ENCODE measurements around the gene DPEP1.
"Not testable (repeated sequence)": the region's sequence is repeated elsewhere in the genome, so short reads cannot be mapped to it uniquely, and the experiment has no call there.

DPEP1 gene

DNA sequence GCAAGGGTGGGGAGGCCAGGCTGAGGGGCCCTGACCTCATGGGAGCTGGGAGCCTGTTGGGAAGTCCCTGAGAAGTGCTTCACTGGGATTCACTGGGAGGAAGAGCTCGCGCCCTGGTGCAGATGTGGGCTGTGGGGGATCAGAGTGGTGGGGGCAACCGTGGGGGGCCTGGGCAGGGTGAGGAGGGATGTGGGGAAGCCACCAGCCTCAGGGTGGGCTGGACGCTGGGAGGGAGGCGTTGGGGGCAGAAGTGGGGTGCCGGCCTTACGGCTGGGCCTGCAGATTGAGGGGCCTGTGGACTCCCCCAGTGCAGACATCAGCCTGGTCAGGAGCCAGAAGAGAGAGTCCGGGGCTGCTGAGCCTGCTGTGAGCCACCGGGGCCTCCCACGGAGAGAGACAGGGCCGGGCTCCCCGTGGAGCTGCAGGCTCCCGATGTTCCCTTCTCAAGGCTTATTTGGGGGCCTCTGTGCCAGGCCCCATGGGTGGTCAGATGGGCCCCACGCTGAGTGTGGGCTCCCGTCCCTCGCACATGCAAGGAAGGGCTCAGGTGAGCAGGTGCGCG, 7.8 kb downstream of the DPEP1 start:
- no peak for DNase-seq

DNA sequence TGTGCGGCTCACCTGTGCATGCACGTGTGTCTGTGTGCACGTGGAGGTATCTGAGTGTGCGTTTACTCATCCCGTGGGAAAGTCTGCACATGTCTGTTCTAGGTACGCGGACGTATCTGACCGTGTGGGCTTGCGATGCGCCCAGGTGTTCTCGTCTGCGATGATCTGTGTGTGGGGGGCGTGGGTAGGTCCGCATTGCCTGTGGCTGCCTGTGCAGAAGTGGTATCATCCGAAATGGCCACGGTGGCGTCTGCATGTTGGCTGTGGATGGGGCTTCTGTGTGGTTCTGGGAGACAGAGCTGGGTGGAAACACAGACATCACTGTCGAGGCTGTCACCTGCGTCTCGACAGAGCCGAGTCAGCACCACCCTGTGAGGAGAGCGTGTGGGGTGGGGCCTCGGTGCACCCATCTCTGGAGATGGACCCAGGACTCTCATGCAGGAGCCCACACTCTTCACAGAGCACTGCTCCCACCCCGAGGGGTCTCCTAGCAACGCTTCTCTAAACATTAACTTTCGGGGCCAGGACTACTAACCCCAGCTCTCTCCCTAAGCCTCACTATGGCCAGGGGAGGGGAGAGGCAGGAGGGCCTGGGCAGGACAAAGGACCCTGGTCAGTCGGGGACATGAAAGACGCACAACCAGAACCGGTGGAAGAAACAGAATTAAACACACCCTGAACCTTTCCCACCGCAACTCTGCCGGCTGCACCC, 8.4 kb downstream of the DPEP1 start:
- no peak for DNase-seq

DNA sequence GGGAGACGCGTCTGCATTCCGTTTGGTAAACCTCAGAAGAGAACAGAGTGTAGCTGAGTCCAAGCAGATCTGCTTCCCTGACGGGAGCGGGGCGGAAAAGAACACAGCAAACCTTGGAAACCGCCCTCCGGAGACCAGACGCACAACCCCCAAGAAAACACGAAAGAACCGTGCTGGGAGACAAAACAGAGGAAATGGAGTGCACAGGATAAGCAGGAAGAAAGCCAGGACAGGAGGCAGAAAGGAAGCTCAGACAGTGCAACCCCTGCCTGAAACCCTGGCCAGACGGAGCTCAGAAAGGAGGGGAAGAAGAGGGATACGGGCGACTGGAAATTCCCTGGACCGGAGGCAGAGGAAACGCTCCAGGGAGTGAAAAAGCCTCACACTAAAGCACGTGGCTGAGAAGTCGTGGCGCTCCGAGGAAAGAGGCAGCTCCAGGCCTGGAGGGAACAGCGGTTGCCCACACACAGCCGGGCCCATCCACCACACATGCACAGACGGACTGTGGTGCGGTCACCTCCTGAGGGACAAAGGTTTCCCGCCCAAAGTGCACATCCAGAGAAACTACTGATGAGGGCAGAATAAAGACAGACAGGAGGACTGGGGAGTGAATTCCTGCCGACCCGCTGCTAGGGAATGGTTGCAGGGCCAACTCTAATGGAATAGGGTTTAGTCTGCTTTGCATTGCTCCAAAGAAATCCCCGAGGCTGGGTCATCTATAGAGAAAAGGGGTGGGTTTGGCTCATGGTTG, 10.2 kb downstream of the DPEP1 start:
- DNase-seq, result no peak

DNA sequence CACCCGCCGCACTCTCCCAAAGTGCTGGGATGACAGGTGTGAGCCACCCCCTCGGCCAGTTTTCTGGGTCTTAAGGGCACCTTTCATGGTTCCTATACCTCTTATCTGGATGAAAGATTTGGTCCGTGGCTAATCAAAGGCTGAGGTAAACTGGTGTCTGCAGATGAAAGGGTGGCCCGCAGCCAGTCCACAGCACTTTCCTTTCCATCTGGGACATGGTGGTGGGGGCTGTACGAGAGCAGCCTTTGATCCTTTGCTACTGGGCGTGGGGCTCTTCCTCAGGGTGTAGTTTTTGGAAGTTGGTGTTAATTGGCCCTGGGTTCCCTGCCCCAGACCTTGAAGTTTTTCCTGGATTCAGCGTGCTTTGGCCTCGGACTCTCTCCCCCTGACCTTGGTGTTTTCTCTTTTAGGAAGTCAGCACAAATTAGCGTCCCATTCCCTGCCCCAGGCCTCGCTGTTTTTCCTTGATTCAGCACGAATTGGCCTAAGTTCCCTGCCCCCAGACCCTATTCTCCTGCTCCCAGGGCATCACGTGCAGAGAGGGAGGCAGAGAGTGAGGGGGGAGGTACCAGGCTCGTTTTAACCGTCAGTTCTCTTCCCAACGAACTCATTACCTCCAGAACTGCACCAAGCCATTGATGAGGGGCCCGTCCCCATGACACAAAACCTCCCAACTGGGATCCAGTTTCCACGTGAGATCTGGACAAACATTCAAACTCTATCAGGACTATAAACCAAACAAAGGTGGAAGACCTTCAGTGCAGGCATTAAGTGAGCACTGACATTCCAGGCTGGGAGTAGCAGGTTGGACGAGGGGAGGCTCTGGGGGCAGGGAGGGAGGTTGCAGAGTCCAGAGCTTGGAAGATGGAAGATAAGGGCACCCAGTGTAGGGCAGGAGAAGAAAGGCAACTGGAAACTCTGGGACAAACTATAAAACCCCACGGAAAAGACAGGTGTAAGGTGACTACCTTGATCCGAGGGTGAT, 11.6 kb downstream of the DPEP1 start:
- DNase-seq, result no peak

DNA sequence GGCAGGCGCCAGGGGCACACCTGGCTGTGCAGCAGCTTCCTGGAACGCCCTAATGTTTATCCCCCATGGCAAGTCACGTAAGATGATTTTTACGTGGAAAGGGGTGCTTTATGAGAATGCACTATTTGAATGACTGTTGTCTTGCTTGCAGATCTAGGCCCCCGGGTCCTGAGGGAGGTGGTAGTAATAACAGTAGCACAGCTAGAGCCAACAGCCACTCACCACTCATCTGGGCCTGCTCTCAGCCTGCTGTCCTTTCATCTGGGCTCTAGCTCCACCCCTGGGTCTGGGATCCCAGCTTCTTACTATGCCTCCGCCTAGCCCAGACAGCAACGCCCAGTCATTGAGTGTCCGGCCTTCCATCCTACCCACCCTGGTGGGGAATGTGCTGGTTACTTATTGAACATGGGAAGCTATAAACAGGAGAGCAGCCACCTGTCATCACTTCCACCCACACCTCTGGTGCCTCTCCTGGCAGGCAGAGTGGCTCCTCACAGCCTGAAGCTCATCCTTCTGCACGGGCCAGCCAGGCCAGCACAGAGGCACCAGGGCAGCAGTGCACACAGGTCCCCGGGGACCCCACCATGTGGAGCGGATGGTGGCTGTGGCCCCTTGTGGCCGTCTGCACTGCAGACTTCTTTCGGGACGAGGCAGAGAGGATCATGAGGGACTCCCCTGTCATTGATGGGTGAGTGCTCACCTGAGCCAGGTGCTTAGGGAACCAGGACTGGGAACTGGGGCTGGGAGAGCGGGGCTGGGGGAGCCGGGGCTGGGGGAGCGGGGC, 16.6 kb downstream of the DPEP1 start:
- no peak for DNase-seq

DNA sequence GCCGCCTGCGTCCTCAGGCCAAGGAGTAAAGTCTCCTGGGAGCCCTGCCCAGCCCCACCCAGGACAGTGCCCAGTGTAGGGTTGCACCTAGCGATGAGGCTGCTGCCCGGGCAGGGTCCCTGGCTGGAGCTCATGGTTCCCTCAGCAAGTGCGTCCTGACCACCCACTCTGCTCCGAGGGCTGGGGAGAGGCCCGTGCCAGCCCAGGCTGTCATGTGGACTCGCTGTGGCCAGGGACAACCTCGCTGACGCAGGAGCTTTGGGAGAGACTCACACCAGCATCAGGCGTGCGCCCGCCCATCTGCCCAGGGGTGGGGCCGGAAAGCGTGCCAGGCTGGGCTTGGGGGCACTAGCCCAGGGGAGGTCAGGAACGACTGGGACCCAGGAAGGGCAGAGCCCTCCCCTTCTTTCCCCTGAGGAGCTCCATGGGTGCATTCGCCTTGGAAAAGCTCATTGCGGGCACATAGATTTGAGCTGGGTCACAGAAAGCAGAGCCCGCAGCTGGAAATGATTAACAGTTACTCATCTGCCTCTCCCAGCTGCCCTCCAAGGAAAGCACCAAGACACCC, 19.7 kb downstream of the DPEP1 start:
- DNase-seq, result peak; percentile 24

DNA sequence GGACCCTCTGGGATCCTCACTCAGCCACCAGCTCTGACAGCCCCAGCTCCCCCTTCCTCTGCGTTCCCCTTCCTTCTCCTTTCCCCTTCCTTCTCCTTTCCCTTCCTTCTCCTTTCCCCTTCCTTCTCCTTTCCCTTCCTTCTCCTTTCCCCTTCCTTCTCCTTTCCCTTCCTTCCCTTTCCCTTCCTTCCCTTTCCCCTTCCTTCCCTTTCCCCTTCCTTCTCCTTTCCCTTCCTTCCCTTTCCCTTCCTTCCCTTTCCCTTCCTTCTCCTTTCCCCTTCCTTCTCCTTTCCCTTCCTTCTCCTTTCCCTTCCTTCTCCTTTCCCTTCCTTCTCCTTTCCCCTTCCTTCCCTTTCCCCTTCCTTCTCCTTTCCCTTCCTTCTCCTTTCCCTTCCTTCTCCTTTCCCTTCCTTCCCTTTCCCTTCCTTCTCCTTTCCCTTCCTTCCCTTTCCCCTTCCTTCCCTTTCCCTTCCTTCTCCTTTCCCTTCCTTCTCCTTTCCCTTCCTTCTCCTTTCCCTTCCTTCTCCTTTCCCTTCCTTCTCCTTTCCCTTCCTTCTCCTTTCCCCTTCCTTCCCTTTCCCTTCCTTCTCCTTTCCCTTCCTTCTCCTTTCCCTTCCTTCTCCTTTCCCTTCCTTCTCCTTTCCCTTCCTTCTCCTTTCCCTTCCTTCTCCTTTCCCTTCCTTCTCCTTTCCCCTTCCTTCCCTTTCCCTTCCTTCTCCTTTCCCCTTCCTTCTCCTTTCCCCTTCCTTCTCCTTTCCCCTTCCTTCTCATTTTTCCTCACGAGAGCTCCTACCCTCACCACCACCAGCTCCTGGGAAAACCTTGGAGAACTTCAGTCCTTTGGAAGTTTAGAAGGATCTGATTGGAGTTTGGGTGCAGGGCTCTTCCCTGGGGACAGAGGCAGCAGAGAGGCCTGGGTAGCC, 21.3 kb downstream of the DPEP1 start:
- DNase-seq, result not testable (repeated sequence)

DNA sequence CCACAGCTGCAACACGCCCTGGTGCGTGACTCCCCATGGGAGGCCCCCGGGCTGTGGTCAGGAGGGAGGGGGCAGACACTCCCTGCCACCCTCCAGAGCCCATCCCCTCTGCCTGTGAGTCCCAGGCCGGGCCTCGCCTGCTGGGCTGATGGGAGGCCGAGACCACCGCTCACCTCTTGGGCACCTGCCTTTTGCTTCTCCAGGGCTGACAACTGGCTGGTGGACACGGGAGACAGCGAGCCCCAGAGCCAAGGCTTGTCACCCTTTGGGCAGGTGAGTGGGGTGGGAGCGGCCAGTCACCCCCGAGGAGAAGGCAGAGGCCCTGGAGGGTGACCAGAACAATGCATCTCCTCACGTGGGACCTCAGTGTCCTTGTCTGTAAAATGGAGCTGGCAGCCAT, 23.2 kb downstream of the DPEP1 start:
- no peak for DNase-seq

DNA sequence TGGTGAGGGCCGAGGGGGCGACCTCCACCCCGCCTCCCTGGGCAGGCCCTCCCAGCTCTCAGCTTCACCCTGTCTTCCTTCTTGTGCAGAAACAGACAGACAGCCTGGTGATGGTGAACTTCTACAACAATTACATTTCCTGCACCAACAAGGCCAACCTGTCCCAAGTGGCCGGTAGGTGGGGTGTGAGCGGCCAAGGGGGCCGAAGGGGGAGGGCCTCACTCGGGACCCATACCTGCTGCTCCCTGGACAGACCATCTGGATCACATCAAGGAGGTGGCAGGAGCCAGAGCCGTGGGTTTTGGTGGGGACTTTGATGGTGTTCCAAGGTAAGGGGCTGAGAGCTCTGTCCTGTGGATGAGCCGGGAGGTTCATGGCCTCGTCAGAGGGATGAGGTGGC, 23.9 kb downstream of the DPEP1 start:
- no peak for DNase-seq

DNA sequence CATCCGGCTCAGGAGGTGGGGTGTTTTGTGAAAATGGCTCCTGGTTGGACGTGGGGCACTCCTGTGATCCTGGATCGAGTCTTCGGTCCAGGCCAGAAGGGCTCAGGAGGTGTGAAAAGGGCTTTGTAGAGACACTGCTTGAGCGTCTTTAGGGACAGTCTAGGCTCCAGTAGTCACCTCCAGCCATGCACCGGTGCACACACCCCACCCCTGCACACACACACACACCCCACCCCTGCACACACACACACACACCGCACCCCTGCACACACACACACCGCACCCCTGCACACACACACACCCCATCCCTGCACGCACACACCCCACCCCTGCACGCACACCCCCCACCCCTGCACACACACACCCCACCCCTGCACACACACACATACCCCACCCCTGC, 25.0 kb downstream of the DPEP1 start:
- DNase-seq, result no peak

DNA sequence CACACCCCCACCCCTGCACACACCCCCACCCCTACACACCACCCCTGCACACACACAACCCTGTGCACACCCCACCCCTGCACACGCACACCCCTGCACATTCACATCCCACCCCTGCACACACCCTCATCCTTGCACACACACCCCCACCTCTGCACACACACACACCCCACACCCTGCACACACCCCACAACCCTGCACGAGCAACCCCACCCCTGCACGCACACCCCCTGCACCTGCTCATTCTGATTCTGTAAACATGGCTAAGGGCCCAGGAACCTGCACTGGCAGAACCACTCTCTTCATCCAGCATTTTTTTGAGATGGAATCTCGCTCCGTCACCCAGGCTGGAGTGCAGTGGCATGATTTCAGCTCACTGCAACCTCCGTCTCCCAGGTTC, 25.9 kb downstream of the DPEP1 start:
- no peak for DNase-seq

DNA sequence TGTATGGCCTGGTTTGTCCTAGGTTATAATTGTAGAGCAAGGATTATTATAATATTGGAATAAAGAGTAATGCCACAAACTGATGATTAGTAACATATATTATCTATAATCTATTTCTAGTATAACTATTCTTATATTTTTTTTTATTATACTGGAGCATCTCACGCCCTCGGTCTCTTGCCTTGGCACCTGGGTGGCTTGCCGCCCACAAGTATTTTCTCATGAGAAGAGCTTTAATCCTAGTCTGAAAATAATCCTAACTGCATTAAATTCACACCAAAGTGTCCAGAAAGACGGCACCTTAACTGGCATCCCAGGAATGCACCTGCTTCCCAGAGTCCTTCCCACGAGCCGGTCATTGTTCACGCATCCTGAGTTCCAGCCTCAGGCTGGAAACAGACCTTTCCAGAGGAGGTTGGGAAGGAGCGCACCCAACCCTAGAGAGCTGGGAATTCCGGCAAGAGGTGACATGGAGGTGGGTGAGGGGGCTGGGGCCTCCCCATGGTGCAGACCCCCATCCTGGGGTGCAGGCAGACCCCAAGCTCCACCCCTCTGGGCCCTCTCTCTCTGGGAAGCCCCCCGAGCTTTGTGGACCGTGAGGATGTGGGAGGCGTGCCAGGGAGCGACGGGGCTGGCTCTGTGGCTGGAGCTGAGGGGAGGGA, 28.1 kb downstream of the DPEP1 start:
- no peak for DNase-seq

DNA sequence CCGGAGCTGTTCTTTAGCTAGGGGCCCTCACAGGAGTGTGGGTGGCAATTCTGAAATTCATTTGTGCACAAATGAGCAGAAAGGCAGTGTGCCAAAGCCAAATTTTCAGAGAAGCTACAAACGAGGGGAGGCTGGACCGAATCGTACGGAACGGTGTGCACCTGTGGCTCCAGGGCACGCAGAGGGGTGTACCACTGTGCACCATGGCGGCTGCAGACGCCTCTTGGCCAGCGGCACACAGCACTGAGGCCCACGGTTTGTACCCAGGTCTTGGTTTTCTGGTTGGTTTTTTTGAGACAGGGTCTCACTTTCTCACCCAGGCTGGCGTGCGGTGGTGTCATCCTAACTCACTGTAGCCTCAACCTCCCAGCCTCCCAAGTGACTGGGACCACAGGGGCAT, 29.1 kb downstream of the DPEP1 start:
- no peak for DNase-seq

DNA sequence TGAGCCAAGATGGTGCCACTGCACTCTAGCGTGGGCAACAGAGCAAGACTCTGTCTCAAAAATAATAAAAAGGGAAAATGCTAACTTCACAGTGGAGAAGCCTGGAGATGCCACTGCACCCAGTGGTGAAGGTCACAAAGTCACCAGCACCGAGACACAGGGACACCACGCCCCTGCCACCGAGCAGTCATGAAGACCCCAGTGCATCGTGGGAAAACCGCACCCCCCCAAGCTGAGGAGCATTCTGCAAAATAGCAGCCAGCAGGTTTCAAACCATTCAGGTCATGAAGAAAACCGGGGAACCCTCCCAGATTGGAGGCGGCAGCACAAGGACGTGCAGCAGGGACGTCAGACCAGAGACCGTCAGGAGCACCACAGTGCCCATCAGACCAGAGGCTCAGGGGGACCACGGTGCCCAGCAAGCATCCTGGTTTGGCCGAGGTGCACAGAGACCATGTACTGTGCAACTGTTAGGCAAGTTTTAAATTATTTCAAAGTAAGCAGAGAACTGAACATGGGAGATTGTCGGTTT, 30.4 kb downstream of the DPEP1 start:
- DNase-seq, result no peak

DNA sequence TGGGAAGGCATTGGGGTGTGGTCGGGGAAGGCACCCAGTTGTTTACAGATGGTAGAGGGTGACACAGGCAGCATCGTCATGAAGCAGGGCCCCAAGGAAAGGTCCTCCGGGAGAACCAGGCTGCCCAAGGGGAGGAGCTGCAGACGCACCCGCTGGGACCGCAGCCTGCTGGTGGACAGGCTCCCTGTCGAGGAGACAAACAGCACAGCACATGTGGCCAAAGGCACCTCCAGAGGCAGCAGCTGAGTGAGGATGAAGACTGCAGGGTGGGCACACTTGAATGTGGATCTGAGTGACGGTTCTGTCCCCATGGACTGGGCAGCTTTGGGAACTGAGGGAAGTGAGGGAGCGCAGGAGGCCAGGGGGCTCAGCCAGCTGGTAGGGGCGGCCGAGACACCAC, 31.7 kb downstream of the DPEP1 start:
- DNase-seq, result no peak

DNA sequence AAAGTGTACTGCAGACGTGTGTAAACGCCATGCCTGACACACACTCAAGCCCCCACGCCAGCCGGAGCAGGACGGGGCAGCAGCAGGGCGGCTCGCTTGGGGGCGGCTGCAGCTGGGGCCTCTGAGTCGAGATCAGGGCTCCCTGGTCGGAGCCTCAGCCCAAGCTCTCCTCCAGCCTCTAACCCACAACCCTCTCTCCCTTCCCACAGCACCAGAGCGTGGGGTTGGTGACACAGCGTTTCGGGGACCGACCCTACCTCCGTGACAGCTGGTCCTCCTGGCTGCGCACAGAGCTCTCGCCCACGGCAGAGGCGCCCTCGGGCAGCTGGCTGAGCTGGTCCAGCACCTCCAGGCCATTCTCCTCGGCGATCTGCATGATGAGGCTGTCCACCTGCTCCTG, 32.8 kb downstream of the DPEP1 start:
- no peak for DNase-seq

DNA sequence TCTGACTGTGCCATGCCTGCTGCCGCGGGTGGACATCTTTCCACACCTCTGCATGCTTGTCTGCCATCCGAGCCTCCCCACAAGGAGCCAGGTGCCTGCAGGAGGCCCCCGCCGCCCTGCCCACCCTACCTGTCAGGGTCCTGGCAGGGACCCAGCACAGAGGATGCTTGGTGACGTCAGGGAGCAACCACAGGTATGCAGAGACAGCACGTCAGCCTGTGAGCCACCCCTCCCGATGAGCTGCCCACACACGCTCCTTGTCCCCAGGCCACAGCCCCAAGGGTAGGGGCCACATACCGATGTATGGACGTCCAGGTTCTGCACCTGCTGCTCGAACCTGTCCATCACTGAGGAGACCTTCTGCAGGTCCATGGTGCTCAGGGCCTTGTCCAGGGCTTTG, 33.5 kb downstream of the DPEP1 start:
- DNase-seq, result no peak

DNA sequence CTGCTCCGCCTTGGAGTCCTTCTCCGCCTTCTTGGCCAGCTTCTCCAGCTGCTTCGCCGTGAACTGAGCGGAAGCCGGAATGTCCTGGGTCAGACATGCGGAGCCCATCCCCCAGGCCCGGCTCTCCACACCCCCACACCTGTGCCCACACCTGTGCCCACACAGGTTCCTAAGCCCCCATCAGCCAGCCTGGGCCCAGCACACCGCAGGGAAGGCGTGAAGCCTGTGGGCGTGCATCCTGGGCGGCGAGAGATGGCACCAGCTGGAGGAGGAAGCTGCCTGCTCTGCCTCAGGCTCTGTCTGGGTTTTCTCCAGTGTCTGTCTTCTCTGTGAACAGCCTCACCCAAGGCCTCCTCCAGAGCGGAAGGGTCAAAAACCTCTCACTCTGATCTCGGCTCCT, 38.1 kb downstream of the DPEP1 start:
- no peak for DNase-seq

DNA sequence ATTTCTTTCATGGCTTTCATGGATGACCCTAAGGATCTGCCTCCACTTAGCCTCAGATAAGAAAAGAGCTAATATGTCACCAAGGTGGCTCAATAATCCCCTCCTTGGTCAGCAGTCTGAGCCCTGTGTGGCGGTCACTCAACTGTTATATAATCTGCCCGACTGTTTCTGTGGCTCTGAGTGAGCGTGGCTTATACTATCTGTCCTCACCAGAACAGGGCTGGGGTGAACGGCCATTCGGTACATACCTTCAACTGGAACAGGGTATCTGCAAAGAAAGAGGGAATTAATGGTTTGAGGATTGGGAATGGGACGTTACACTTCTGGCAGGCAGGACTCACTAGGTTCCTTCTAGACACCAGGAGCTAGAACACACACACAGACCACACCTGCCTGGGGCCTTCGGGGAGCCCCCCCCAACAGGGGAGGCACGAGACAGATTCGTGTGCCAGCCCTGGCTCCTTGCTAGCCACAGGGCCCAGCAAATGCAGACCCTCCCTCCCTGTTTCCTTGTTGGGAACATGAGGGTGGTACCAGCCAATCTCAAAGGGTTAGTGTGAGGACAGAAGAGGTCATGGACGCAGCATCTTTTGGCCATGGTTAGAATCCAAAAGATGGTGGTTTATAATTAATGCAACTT, 40.3 kb downstream of the DPEP1 start:
- DNase-seq, result no peak
